Tibial artery (tissue), 4 donors: ENCODE results near the gene UTRN.
A peak's percentile ranks its signal among the peaks of the same experiment; 100 is the strongest.

Source experiments
- DNase-seq, 2 donors: peaks; one replicate each; pipeline ENCODE4 v3.0.0-alpha.2; 2019
- H3K27ac ChIP-seq, 2 donors: fragments of 200-600 bp; sonication (generic) in 1 of 2; 1 replicate in 1 of 2; 2 replicates in 1 of 2; pipeline ENCODE4 v1.5.1; 2018 to 2019; ENCODE audit warnings: mild to moderate bottlenecking in 1 of 2
- H3K27me3 ChIP-seq, 2 donors: fragments of 200-600 bp; sonication (generic) in 1 of 2; one replicate each; pipeline versions ENCODE4 v1.5.1 to v1.6.0; 2016 to 2019
- H3K36me3 ChIP-seq, 3 donors: fragments of 200-600 bp; sonication (generic) in 2 of 3; one replicate each; pipeline ENCODE4 v1.5.1; 2016 to 2019; ENCODE audit warnings: mild to moderate bottlenecking in 2 of 3
- H3K4me1 ChIP-seq, 4 donors: fragments of 200-600 bp; sonication (generic) in 2 of 4; 1 replicate in 3 of 4; 2 replicates in 1 of 4; pipeline ENCODE4 v1.5.1; 2016 to 2019
- H3K4me3 ChIP-seq, 2 donors: fragments of 200-600 bp; sonication (generic) in 1 of 2; 1 replicate in 1 of 2; 2 replicates in 1 of 2; pipeline ENCODE4 v1.5.1; 2018 to 2019; ENCODE audit warnings: mild to moderate bottlenecking in 2 of 2
- H3K9me3 ChIP-seq, 3 donors: fragments of 200-600 bp; sonication (generic) in 1 of 3; one replicate each; pipeline ENCODE4 v1.5.1; 2016 to 2019
- CTCF ChIP-seq, 2 experiments: fragments of 200-600 bp in 1 of 2; fragments of 450-650 bp in 1 of 2; IDR thresholded peaks; one replicate each; pipeline ENCODE4 v1.5.1; 2017 to 2019; ENCODE audit warnings: antibody characterized with exemption in 2 of 2, mild to moderate bottlenecking in 1 of 2, moderate library complexity in 1 of 2
- intact Hi-C: fragments of 100-400 bp; cut with DNase I; formaldehyde crosslinking; loops from one replicate; pipeline ENCODE4 v1.15.0; 2023; ENCODE audit warnings: low total_unique reads

Gene UTRN

GRCh38 chr6:144319211-144319610 is 34.1 kb downstream of the UTRN start:
- H3K36me3 ChIP-seq: no peaks in the 10 kb centered on the region
- no peaks in the 10 kb centered on the region for H3K9me3 ChIP-seq
- peak overlapping the region; percentile 58 to 73 for H3K27ac ChIP-seq
- peaks cover 0 to 88% (median 40%) of the 10 kb centered on the region in 4 donors for H3K4me1 ChIP-seq
- H3K4me3 ChIP-seq: no peak overlapping the region
- no peak for TF ChIP-seq CTCF (IDR thresholded peaks at IDR 0.05)
- intact Hi-C loops: no loop called here
- no peak for DNase-seq
- no peaks in the 10 kb centered on the region for H3K27me3 ChIP-seq

GRCh38 chr6:144320741-144321140 is 35.6 kb downstream of the UTRN start:
- intact Hi-C loops: no loop called here
- H3K27me3 ChIP-seq: no peaks in the 10 kb centered on the region
- DNase-seq: no peak
- no peaks in the 10 kb centered on the region for H3K9me3 ChIP-seq
- no peak for TF ChIP-seq CTCF (IDR thresholded peaks at IDR 0.05)
- H3K27ac ChIP-seq: peak overlapping the region in 1 of 2 donors; percentile 8
- H3K4me1 ChIP-seq: peaks cover 0 to 81% (median 26%) of the 10 kb centered on the region in 4 donors
- no peaks in the 10 kb centered on the region for H3K36me3 ChIP-seq
- no peak overlapping the region for H3K4me3 ChIP-seq

- H3K27ac ChIP-seq: peak overlapping the region in 1 of 2 donors; percentile 18
- H3K27me3 ChIP-seq: no peaks in the 10 kb centered on the region
- H3K9me3 ChIP-seq: no peaks in the 10 kb centered on the region
- peaks cover 0 to 77% (median 30%) of the 10 kb centered on the region in 4 donors for H3K4me1 ChIP-seq
- intact Hi-C loops: no loop called here
- no peak overlapping the region for H3K4me3 ChIP-seq
- no peak for TF ChIP-seq CTCF (IDR thresholded peaks at IDR 0.05)
- no peaks in the 10 kb centered on the region for H3K36me3 ChIP-seq
- no peak for DNase-seq
Observed at GRCh38 chr6:144321839-144322591, 36.9 kb downstream of the UTRN start.

GRCh38 chr6:144325232-144325631 is 40.1 kb downstream of the UTRN start:
- H3K27me3 ChIP-seq: no peaks in the 10 kb centered on the region
- no peaks in the 10 kb centered on the region for H3K36me3 ChIP-seq
- no peak for TF ChIP-seq CTCF (IDR thresholded peaks at IDR 0.05)
- no peaks in the 10 kb centered on the region for H3K9me3 ChIP-seq
- intact Hi-C loops: no loop called here
- no peak for DNase-seq
- H3K4me1 ChIP-seq: peaks cover 0 to 77% (median 26%) of the 10 kb centered on the region in 4 donors
- no peak overlapping the region for H3K27ac ChIP-seq
- no peak overlapping the region for H3K4me3 ChIP-seq

- no peak for DNase-seq
Observed at GRCh38 chr6:144326393-144326792, 41.3 kb downstream of the UTRN start.

More at GRCh38 chr6:144326393-144326792, 41.3 kb downstream of the UTRN start:
- H3K4me1 ChIP-seq: peaks cover 0 to 77% (median 31%) of the 10 kb centered on the region in 4 donors
- TF ChIP-seq CTCF (IDR thresholded peaks at IDR 0.05): no peak
- H3K36me3 ChIP-seq: no peaks in the 10 kb centered on the region
- H3K27ac ChIP-seq: peak overlapping the region; percentile 38 to 70
- no peaks in the 10 kb centered on the region for H3K27me3 ChIP-seq
- no peaks in the 10 kb centered on the region for H3K9me3 ChIP-seq
- intact Hi-C loops: no loop called here
- H3K4me3 ChIP-seq: no peak overlapping the region
